GM21717 (cell line): Measurements from ENCODE around the gene WDFY3.

Source experiments
- ATAC-seq: cut with Tn5 transposase; IDR thresholded peaks from one replicate; pipeline ENCODE4 v1.9.1; 2021; ENCODE audit warnings: mild to moderate bottlenecking, moderate library complexity; ENCODE audit not compliant: unreplicated experiment

WDFY3 gene

GRCh38 chr4:84631573-84631972, 334.9 kb downstream of the WDFY3 start:
- no peak for ATAC-seq

DNA sequence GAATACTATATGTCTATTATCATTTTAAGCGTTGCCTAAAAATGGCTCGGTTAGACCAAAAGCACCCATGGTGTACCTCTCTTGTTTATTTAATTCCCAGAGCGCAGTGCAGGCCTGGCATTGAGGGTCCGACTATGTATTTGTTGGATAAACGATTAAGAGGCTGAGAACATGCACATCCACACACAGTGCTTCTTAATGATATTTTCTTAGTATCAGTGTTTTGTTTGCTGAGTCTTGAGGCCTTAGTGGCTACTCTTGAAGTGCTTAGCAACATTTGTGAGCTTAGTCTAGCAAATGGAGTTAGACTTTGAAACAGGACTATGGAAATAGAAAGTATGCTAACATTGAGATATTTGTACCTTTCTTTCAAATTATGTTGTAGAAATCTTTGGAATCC, 339.8 kb downstream of the WDFY3 start:
- no peak for ATAC-seq

GRCh38 chr4:84623661-84624060, 342.8 kb downstream of the WDFY3 start:
- ATAC-seq, result no peak

DNA sequence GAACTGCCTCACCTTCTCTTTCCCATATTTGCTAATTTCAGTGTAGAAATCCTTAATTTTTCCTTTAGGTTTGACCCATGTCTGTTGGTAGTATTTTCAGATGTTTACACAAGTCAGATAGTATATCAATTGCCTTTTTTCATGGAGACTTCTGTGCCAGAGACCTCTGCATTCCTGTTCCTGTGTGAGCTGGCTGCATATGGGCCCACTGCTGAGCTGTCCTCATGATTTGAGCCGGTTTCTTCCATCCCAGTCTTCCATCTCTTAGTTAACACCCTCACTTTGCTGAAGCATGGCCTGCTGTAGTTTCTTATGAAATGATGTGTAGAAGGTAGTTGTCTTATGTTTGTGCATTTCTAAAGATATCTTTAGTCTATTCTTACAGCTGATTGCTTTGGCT, 343.5 kb downstream of the WDFY3 start:
- ATAC-seq, result no peak
